ENCODE results near the gene TPP2.

TPP2 gene

GRCh38 chr13:102707467-102707866 is 110.7 kb downstream of the TPP2 start:
- Histone ChIP-seq H3K36me3 (no peaks in the 10 kb centered on the region), H3K27me3 (no peaks in the 10 kb centered on the region), H3K4me3 (no peak overlapping the region), H3K9ac (no peak overlapping the region), H3K27ac (no peak overlapping the region), H3K4me1 (no peaks in the 10 kb centered on the region), H4K20me1 (no peaks in the 10 kb centered on the region), H3K4me2 (no peak overlapping the region), H3K9me3 (replicated peaks in 1 of 11) (peaks cover 0 to 20% (median 12%) of the 10 kb centered on the region in 11 experiments; a peak in 15 of 22 replicates)
- no peak for TF ChIP-seq Cebpa-rat (IDR thresholded peaks at IDR 0.05)

GRCh38 chr13:102708211-102708610 is 111.4 kb downstream of the TPP2 start:
- H3K9ac ChIP-seq = no peak overlapping the region
- no peaks in the 10 kb centered on the region for H4K20me1 ChIP-seq
- H3K36me3 ChIP-seq = no peaks in the 10 kb centered on the region
- no peak overlapping the region for H3K4me3 ChIP-seq
- no peak overlapping the region for H3K4me2 ChIP-seq
- H3K4me1 ChIP-seq = no peaks in the 10 kb centered on the region
- H3K27ac ChIP-seq = no peak overlapping the region
- no peaks in the 10 kb centered on the region for H3K27me3 ChIP-seq
- no peak for TF ChIP-seq Cebpa-rat (IDR thresholded peaks at IDR 0.05)
- H3K9me3 ChIP-seq (replicated peaks in 1 of 11) = peaks cover 0 to 20% (median 12%) of the 10 kb centered on the region in 11 experiments; a peak in 15 of 22 replicates

GRCh38 chr13:102708991-102709390 is 112.2 kb downstream of the TPP2 start:
- Histone ChIP-seq H3K9ac (no peak overlapping the region), H3K4me2 (no peak overlapping the region), H3K9me3 (replicated peaks in 1 of 11) (peaks cover 0 to 20% (median 12%) of the 10 kb centered on the region in 11 experiments; a peak in 15 of 22 replicates), H3K27ac (no peak overlapping the region), H3K4me1 (no peaks in the 10 kb centered on the region), H3K36me3 (no peaks in the 10 kb centered on the region), H3K27me3 (no peaks in the 10 kb centered on the region), H3K4me3 (no peak overlapping the region), H4K20me1 (no peaks in the 10 kb centered on the region)
- no peak for TF ChIP-seq Cebpa-rat (IDR thresholded peaks at IDR 0.05)

GRCh38 chr13:102709536-102709935 is 112.8 kb downstream of the TPP2 start:
- Histone ChIP-seq H3K27ac (no peak overlapping the region), H3K9ac (no peak overlapping the region), H3K9me3 (replicated peaks in 1 of 11) (peaks cover 0 to 20% (median 12%) of the 10 kb centered on the region in 11 experiments; a peak in 15 of 22 replicates), H3K4me3 (no peak overlapping the region), H3K36me3 (no peaks in the 10 kb centered on the region), H3K4me1 (no peaks in the 10 kb centered on the region), H3K4me2 (no peak overlapping the region), H4K20me1 (no peaks in the 10 kb centered on the region), H3K27me3 (no peaks in the 10 kb centered on the region)
- no peak for TF ChIP-seq Cebpa-rat (IDR thresholded peaks at IDR 0.05)

- Histone ChIP-seq H3K27ac (no peak overlapping the region), H4K20me1 (no peaks in the 10 kb centered on the region), H3K4me3 (no peak overlapping the region), H3K27me3 (no peaks in the 10 kb centered on the region), H3K4me1 (peaks cover 2 to 6% (median 4%) of the 10 kb centered on the region in 10 experiments; a peak in 13 of 20 replicates), H3K4me2 (no peak overlapping the region), H3K9ac (no peak overlapping the region), H3K9me3 (replicated peaks in 1 of 11) (peaks cover 0 to 20% (median 12%) of the 10 kb centered on the region in 11 experiments; a peak in 15 of 22 replicates), H3K36me3 (no peaks in the 10 kb centered on the region)
- no peak for TF ChIP-seq Cebpa-rat (IDR thresholded peaks at IDR 0.05)
Measured at GRCh38 chr13:102710261-102710679, 113.5 kb downstream of the TPP2 start.

- TF ChIP-seq Cebpa-rat (IDR thresholded peaks at IDR 0.05) = no peak
- Histone ChIP-seq H3K4me1 (peaks cover 3 to 11% (median 6%) of the 10 kb centered on the region in 10 experiments; a peak in 13 of 20 replicates), H3K4me3 (no peak overlapping the region), H3K27ac (no peak overlapping the region), H3K9ac (no peak overlapping the region), H3K4me2 (peak overlapping the region in 3 of 11 experiments; percentile 18 to 37 (median 33); a peak in 4 of 22 replicates), H3K27me3 (no peaks in the 10 kb centered on the region; a peak in 1 of 22 replicates), H4K20me1 (no peaks in the 10 kb centered on the region), H3K36me3 (no peaks in the 10 kb centered on the region), H3K9me3 (replicated peaks in 1 of 11) (peaks cover 0 to 16% (median 10%) of the 10 kb centered on the region in 11 experiments; a peak in 13 of 22 replicates)
Measured at GRCh38 chr13:102715447-102715846, 118.7 kb downstream of the TPP2 start.

GRCh38 chr13:102718746-102719145 is 122.0 kb downstream of the TPP2 start:
- Histone ChIP-seq H4K20me1 (no peaks in the 10 kb centered on the region), H3K9me3 (replicated peaks in 1 of 11) (peaks cover 0 to 16% (median 9%) of the 10 kb centered on the region in 11 experiments; a peak in 14 of 22 replicates), H3K36me3 (no peaks in the 10 kb centered on the region), H3K4me1 (peaks cover 3 to 14% (median 8%) of the 10 kb centered on the region in 10 experiments; a peak in 14 of 20 replicates), H3K4me3 (no peak overlapping the region), H3K4me2 (no peak overlapping the region), H3K27ac (no peak overlapping the region), H3K9ac (no peak overlapping the region), H3K27me3 (no peaks in the 10 kb centered on the region; a peak in 1 of 22 replicates)
- TF ChIP-seq Cebpa-rat (IDR thresholded peaks at IDR 0.05) = no peak

- Histone ChIP-seq H3K9ac (no peak overlapping the region), H3K27me3 (no peaks in the 10 kb centered on the region; a peak in 1 of 22 replicates), H4K20me1 (no peaks in the 10 kb centered on the region), H3K4me2 (peak overlapping the region in 2 of 11 experiments; percentile 28 to 32; a peak in 2 of 22 replicates), H3K4me1 (peaks cover 0 to 6% (median 0%) of the 10 kb centered on the region in 10 experiments; a peak in 2 of 20 replicates), H3K36me3 (no peaks in the 10 kb centered on the region), H3K4me3 (no peak overlapping the region), H3K9me3 (replicated peaks in 1 of 11) (peaks cover 0 to 5% (median 0%) of the 10 kb centered on the region in 11 experiments; a peak in 5 of 22 replicates), H3K27ac (no peak overlapping the region)
- TF ChIP-seq Cebpa-rat (IDR thresholded peaks at IDR 0.05) = no peak
Measured at GRCh38 chr13:102721800-102722231, 125.0 kb downstream of the TPP2 start.

- Histone ChIP-seq H3K9me3 (replicated peaks in 1 of 11) (peaks cover 0 to 4% (median 0%) of the 10 kb centered on the region in 11 experiments; a peak in 1 of 22 replicates), H3K27me3 (no peaks in the 10 kb centered on the region), H3K4me3 (no peak overlapping the region), H3K4me2 (no peak overlapping the region), H3K36me3 (no peaks in the 10 kb centered on the region), H3K27ac (no peak overlapping the region), H4K20me1 (no peaks in the 10 kb centered on the region), H3K9ac (no peak overlapping the region), H3K4me1 (peaks cover 0 to 13% (median 0%) of the 10 kb centered on the region in 10 experiments; a peak in 5 of 20 replicates)
- peak in 3 of 11 experiments; percentile 18 to 42 (median 24); a peak in 2 of 22 replicates for TF ChIP-seq Cebpa-rat (IDR thresholded peaks at IDR 0.05)
Measured at GRCh38 chr13:102724923-102725322, 128.1 kb downstream of the TPP2 start.

GRCh38 chr13:102726430-102726829 is 129.6 kb downstream of the TPP2 start:
- no peak for TF ChIP-seq Cebpa-rat (IDR thresholded peaks at IDR 0.05)
- no peaks in the 10 kb centered on the region for H4K20me1 ChIP-seq
- no peak overlapping the region for H3K4me2 ChIP-seq
- no peak overlapping the region for H3K9ac ChIP-seq
- no peaks in the 10 kb centered on the region for H3K27me3 ChIP-seq
- H3K4me1 ChIP-seq = peaks cover 0 to 19% (median 0%) of the 10 kb centered on the region in 10 experiments; a peak in 5 of 20 replicates
- H3K36me3 ChIP-seq = no peaks in the 10 kb centered on the region
- H3K9me3 ChIP-seq (replicated peaks in 1 of 11) = peaks cover 0 to 4% (median 0%) of the 10 kb centered on the region in 11 experiments; a peak in 1 of 22 replicates
- H3K27ac ChIP-seq = no peak overlapping the region
- no peak overlapping the region for H3K4me3 ChIP-seq
